NCI-H1694 (cell line): Measurements from ENCODE around the gene VGLL3.
"Not testable (repeated sequence)": the region's sequence is repeated elsewhere in the genome, so short reads cannot be mapped to it uniquely, and the experiment has no call there.

Experiments used
- DNase-seq: peaks from one replicate; lab custom pipeline; 2025; lab: John Stamatoyannopoulos, UW

VGLL3 gene, protein sequence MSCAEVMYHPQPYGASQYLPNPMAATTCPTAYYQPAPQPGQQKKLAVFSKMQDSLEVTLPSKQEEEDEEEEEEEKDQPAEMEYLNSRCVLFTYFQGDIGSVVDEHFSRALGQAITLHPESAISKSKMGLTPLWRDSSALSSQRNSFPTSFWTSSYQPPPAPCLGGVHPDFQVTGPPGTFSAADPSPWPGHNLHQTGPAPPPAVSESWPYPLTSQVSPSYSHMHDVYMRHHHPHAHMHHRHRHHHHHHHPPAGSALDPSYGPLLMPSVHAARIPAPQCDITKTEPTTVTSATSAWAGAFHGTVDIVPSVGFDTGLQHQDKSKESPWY

DNA sequence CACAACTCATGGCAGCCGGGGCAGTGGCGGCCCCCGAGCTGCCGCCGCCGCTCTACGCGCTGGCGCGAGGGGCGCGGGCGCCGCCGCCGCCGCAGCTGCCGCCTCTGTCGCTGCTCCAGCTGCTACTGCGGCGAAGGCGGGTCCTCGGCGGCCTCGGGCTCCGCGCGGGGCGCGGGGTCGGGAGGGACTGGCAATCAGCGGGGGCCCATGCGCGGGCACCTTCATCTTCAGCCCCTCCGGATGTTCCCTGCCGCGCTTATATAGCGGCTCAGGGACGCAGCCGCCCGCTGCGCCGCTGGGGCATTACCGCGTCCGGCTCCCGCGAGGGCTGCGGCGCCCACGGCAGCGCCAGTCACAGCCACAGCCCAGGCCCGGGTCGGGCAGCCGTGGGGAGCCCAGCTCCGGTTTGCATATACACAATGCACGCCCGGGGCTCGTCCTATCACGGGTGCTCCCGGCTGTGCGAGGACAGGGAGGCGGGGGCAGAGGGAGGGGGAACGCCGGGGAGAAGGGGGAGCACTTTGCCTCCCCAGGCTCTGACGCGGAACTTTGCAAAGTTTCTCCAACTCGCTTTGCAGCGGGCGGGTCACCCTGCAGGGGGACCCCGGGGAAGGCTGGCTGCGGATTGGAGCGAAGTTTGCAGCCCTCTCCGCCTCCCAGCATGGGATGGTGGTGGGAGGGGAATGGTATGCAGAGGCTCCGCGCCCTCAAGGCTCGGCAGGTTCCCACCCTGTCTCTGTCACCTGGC lies at the start of gene VGLL3:
Gene VGLL3, minus strand, starts transcription at position 416 of the 748 bp plus-strand sequence. Its CDS starts 406 bp downstream, at position 10.
- no peak for DNase-seq

DNA sequence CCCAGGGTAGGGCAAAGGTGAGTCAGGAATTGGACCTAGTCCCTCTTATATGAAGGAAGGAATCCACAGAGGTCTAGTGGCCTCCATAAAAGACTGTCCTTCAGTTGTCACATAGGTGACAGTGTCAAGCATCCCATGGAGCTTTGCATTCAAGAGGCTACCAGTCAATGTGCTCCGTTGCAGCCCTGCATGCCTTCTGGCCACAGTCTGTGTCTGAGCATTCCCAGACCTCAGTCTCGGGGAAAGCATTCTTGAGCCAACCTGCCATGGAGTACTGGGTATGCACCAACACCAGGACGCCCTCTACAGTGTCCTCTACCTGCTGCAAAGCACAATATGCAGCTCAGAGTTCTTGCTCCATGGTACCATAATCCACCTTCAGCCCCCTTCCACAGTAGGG lies 46.7 kb upstream of the VGLL3 start:
- DNase-seq: no peak

DNA sequence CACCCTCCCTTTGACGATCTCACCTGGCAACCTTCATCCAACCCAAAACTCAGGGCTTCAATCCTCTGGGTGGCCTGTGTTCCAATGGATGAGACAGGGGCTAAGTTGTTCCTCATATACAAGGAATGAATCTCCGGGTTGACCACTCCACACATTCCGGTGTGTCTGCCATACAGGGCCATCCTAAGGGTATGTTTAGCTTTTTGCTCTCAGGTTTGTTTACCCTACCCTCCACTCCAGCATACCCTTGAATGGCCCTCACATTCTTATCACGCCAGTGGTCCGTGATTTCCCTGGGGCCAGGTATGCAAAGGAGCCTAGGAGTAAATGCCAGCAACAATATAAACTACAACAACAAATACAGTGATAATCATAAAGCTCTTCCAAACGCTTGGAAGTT lies 45.7 kb upstream of the VGLL3 start:
- DNase-seq: no peak

DNA sequence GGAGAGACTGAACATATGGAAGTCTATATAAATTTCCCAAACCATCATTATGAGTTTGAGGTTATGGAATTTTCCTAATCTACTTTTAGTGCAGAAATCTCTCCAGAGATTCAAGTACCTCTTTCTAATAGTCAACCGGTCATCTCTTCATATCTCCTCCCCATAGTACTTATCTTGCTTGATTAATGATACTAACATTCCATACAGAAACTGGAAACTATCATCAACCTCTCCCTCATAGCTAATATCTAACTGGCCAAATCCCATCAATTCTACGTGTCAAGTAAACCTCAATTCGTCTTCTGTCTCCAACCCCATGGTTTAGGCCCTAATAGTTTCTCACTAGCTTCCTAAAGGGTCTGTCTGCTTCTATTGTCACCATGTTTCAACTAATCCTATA lies 44.4 kb upstream of the VGLL3 start:
- no peak for DNase-seq

- no peak for DNase-seq
Observed at GRCh38 chr3:87033205-87033604, 42.3 kb upstream of the VGLL3 start.

DNA sequence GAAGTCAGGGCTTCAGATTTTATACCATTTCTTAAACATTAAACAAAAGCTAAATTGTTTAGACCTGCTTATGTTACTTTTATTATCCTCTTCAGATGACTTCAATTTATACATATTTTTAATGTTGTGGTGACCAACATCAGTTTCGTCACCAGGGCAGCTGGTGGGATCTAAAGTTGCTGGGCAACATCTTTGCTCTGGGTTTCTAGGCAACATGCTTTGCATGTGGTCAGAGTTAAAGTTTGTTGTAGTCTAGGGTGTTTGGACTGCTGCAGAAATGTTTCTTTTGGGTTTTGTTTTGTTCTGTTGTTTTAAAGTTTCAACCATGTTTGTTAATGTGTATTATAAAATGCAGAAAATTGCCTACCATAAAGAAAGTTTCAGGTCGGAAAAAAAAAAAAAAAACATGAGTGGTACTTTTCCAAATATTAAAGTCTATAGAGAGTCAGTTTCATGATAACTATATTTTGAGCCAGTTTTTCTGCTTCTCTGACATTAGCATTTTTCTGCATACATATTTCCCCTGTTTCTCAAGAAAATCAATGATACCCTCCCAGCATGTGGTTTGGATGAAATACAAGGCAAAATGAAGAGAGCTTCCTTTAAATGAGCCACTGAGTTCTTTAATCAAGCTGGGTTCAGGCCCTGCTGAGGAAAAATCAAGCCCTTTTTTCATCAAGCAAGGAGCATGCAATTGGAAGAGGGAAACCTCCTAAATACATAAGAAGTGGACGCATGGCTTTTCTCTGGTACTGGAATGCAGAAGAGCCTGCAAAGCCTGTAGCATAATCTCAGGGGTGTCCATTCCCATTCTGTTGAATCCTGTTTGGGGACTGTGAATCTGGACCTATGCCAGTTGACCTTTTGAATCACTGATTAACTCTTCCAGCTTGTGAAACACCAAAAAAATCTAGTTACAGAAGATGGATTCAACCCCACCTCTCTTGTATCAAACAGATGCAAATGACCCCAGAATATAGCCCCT lies 35.0 kb upstream of the VGLL3 start:
- no peak for DNase-seq

DNA sequence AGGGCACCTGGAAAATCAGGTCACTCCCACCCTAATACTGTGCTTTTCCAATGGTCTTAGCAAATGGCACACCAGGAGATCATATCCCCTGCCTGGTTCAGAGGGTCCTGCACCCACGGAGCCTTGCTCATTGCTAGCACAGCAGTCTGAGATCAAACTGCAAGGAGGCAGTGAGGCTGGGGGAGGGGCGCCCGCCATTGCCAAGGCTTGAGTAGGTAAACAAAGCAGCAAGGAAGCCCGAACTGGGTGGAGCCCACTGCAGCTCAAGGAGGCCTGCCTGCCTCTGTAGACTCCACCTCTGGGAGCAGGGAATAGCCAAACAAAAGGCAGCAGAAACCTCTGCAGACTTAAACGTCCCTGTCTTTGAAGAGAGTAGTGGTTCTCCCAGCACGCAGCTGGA lies 26.4 kb upstream of the VGLL3 start:
- not testable (repeated sequence) for DNase-seq

DNA sequence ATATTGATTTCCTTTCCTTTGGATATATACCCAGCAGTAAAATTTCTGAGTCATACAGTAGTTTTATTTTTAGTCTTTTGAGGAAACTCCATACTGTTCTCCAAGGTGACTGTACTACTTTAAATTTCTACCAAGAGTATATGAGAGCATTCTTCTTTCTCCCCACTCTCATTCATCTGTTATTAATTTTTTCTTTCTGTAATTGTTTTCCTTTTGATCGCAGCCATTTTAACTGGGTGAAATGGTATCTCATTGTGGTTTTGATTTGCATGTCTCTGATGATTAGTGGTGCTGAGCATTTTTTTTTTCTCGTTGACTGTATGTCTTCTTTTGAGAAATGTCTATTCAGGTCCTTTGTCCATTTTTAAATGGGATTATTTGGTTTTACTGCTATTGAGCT lies 18.3 kb upstream of the VGLL3 start:
- DNase-seq: no peak

GRCh38 chr3:87006844-87007439 lies 16.0 kb upstream of the VGLL3 start:
- no peak for DNase-seq

DNA sequence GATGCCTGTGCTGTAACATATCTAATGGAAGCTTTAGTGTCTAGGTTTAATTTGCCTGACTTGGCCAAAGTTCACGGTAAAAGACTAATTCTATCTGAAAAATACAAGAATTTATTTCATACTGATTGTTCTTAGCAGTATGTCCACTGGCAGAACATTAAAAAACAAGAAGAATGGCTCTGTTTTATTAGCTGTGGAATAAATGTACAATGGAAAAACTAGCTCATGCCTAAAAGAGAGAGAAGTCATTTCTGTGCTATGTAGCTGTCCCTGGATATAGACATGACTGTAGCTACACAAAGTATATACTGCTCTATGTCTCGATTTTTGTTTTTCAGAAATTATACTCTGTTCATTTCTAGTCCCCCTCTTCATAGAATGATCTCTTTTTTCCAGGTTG lies 13.9 kb upstream of the VGLL3 start:
- no peak for DNase-seq

GRCh38 chr3:87002346-87002745 lies 11.4 kb upstream of the VGLL3 start:
- DNase-seq: no peak

DNA sequence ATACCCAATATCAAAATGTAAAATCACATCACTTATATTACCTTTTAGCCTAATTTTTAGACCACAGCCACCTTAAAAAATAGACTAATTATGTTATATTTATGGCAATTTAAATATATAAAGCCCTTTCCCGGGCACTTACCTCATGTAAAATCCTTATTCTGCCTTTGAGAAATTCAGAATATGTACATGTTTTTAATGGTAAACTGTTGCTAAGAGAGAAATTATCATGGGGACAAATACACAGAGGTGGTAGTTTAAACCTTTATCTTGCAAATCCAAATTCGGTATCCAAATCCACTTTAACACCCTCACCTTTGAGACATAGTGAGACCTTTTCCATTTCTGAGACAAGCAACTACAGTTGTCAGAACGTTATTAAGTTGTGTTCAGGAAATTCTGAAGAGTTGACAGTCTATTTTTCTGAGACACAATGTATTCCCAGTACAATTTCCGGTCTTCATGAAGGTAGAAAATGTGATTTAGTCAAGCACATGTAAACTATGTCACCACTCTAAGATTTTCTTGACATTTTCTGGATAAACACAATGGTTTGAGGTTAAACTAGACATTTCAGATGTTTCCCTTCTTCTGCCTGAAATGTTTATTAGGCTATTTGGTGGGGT lies 10.6 kb upstream of the VGLL3 start:
- DNase-seq: no peak

DNA sequence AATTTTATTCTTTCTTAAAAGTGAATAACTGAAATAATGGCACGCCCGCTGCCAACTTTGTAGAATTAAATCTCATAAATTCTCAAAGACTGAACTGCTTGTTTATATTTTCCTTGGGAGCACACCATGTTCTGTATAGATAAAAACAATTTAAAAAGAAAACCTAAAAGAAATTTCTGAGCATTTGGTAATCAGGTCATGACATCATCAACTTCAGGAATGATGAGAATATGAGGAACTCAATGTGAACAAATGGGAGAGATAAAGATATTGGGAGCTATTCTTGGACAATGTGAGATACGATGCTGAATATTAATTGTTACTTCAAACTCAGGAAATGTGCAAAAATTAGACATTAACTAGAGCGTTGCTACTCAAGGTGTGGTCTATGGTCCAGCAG lies 10.0 kb upstream of the VGLL3 start:
- no peak for DNase-seq

DNA sequence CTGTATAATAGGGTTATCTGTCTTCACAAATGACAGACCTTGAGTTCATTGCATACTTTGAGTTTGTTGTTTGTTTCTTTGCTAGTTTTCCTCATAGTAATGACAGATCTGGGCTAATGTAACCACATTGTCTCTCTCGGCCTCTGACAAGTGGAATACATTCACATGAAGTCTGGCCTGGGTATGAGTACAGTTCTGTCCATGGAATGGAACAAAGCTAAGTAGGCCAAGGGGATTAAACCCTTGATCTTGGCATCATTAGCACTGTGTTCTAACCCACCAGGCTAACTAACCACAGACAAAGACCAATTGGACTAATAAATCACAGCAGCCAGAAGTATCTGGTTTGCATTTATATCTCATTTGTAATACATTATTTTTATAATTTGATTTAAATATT lies 7.6 kb upstream of the VGLL3 start:
- no peak for DNase-seq

DNA sequence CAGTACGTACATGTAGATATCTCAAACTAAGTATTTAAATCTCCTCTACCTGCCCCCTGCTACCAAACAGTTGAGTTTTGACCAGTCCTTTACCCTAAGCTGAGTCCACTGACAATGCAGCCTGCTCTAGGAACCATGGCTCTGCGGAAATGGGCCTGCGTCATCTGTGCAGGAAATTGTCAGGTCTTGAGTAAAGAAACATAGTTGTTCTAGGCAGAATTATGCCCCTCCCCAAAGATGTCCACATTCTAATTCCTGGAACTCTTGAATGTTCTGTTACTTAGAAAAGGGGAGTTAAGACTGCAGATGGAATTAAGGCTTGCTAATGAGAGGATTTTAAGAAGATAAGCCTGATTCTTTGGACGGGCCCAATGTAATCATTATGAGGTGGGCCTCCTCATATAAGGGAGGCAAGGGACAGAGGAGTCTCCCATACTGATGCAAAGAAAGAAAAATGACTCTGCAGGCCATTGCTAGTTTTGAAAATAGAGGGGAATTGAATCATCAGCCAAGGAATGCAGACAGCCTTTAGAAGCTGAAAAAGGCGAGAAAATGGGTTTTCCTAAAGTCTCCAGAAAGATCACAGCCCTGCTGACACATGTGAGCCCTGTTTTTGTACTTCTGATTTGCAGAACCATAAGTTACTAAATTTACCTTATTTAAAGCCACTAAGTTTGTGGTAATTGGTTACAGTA lies 5.5 kb upstream of the VGLL3 start:
- no peak for DNase-seq

DNA sequence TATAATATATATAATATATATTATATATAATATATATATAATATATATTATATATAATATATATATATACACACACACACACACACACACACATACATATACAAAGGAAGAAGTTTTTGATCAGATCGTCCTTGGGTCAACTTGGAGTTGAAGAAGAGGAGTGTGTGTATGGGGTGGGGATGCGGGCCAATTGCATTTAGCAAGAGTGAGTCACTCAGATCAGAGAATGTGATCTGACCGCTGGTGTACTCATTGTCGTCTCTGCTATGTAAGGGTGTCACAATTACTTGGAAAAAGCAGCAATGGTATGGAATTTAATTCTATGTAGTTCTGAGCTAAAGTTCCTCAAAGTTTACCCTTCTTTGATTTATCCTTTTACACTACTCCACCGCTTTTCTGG lies 4.6 kb upstream of the VGLL3 start:
- DNase-seq: no peak

GRCh38 chr3:86993704-86994103 lies 2.8 kb upstream of the VGLL3 start:
- DNase-seq: no peak

DNA sequence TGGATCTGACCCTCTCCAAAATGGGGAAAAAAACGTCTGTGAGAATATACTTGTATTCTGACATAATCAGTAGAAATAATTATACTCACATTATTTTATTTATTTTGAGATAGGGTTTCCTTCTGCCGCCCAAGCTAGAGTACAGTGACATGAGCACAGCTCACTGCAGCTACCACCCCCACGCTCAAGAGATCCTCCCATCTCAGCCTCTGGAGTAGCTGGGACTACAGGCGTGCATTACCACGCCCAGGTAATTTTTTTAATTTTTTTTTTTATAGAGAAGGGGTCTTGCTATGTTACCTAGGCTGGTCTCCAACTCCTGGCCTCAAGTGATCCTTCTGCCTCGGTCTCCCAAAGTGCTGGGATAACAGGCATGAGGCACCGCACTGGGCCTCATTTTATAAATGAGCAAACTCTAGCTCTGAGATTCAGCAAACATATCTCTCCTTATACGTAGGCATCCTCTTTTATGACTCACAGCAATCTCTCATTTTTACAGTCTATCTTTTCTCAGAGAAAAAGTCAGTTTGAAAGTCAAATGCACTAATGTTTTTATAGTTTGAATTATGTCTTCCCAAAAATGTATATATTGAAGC lies 989 bp upstream of the VGLL3 start:
- no peak for DNase-seq

GRCh38 chr3:86991482-86991815 lies 500 bp upstream of the VGLL3 start:
- no peak for DNase-seq

- DNase-seq: no peak
Observed at GRCh38 chr3:86990012-86990733, 776 bp downstream of the VGLL3 start.
